ENCODE measurements around the gene C11orf65.
"Not testable (repeated sequence)": the region's sequence is repeated elsewhere in the genome, so short reads cannot be mapped to it uniquely, and the experiment has no call there.

The C11orf65 gene

DNA sequence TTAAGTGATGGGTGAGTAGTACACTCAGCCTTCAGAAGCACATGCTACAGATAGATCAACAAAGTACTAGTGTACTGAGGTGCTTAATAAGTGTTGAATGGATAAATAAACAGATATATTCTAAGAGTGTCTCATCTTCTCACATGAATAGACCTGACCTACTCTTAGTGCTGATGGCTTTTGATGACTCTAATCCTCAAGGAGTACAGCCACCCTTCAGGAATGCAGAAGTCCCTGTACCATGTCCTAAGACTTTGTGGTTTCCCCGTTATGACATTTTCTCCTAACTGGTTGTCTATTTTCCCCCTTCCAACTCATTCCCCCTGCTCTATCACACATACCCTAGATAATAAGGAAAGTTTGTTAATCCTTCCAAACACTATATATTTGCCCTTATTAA lies 61.6 kb downstream of the C11orf65 start:
- no peak for DNase-seq (ENCODE audit: low read depth, low spot score)
- H3K4me3 ChIP-seq: no peak overlapping the region
- H3K9me3 ChIP-seq (ENCODE audit: low read depth, low read length): no peaks in the 10 kb centered on the region
- no peak overlapping the region for H3K9ac ChIP-seq (ENCODE audit: insufficient read length)
- no peak overlapping the region for H3K27ac ChIP-seq
- TF ChIP-seq POLR2AphosphoS5 (IDR thresholded peaks at IDR 0.05; ENCODE audit: borderline replicate concordance, low read depth, low read length) (no peak), FOXP2 (optimal IDR thresholded peaks at IDR 0.05; ENCODE audit: control extremely low read depth, extremely low read length, insufficient read depth) (no peak), EZH2 (IDR thresholded peaks at IDR 0.05) (no peak)
- H3K36me3 ChIP-seq (ENCODE audit: insufficient read depth, low read length): no peaks in the 10 kb centered on the region

DNA sequence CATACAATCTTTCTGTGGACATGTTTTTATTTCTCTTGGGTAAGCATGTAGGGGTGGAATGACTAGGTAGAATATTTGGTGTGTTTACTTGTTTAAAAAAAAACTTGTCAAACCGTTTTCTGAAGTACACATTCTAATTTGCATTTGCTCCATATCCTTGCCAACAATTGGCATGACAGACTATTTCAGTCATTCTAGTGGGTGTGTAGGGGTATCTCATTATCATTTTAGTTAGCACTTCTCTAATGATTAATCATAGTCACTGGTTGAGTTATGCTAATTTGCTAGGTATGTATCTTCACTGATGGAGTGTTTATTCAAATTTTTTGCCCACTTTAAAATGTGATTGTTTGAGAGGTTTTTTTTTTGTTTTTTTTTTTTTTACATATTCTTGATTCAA lies 64.3 kb downstream of the C11orf65 start:
- DNase-seq (ENCODE audit: low read depth, low spot score): no peak
- TF ChIP-seq FOXP2 (optimal IDR thresholded peaks at IDR 0.05; ENCODE audit: control extremely low read depth, extremely low read length, insufficient read depth) (no peak), EZH2 (IDR thresholded peaks at IDR 0.05) (no peak), POLR2AphosphoS5 (IDR thresholded peaks at IDR 0.05; ENCODE audit: borderline replicate concordance, low read depth, low read length) (no peak)
- H3K27ac ChIP-seq: no peak overlapping the region

DNA sequence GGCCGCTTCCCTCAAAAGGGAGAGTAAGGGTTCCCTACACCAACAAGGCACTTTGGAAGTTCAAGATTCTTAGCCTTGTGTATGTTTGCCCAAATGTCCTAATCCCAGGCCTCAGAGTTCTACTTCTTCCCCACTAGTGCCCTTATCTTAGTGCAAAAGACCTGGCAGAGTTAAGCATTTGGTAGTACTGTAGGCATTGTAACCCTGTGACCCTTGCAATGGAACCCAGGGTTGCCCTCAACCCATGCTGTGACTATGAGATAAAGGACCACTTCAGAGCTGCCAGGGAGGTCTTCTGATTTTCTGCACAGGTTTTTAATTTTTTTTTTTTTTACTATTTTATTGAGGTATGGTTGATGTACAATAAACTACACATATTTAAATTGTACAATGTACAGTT lies 65.1 kb downstream of the C11orf65 start:
- H3K9ac ChIP-seq (ENCODE audit: insufficient read length): no peak overlapping the region
- H3K27ac ChIP-seq: no peak overlapping the region
- no peak for DNase-seq (ENCODE audit: low read depth, low spot score)
- no peaks in the 10 kb centered on the region for H3K36me3 ChIP-seq (ENCODE audit: insufficient read depth, low read length)
- TF ChIP-seq POLR2AphosphoS5 (IDR thresholded peaks at IDR 0.05; ENCODE audit: borderline replicate concordance, low read depth, low read length): no peak
- no peak for TF ChIP-seq EZH2 (IDR thresholded peaks at IDR 0.05)
- TF ChIP-seq FOXP2 (optimal IDR thresholded peaks at IDR 0.05; ENCODE audit: control extremely low read depth, extremely low read length, insufficient read depth): no peak
- no peak overlapping the region for H3K4me3 ChIP-seq
- no peaks in the 10 kb centered on the region for H3K9me3 ChIP-seq (ENCODE audit: low read depth, low read length)

More for the DNA sequence above, 64.3 kb downstream of the C11orf65 start:
- Histone ChIP-seq H3K9me3 (ENCODE audit: low read depth, low read length) (no peaks in the 10 kb centered on the region), H3K36me3 (ENCODE audit: insufficient read depth, low read length) (no peaks in the 10 kb centered on the region), H3K4me3 (no peak overlapping the region), H3K9ac (ENCODE audit: insufficient read length) (no peak overlapping the region)

DNA sequence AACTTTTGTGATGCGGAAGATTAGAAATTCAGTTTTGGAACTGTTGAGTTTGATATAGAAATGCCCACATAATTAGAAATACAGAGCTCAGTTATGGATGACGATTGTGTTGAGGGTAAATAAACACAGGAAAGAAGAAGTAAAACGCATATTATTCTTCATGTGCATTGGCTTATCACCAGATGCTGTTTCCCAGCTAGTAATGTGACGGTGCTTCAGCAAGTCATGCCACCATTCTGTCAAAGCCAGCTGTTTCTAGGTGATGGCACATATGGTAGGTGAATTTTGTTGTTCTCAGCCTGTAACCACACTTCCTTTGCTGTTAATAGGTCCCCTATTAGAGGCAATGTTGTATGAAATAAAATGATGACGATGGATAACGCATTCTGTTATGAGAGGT lies 68.9 kb downstream of the C11orf65 start:
- no peak overlapping the region for H3K27ac ChIP-seq
- H3K9me3 ChIP-seq (ENCODE audit: low read depth, low read length): no peaks in the 10 kb centered on the region
- no peak overlapping the region for H3K9ac ChIP-seq (ENCODE audit: insufficient read length)
- no peaks in the 10 kb centered on the region for H3K36me3 ChIP-seq (ENCODE audit: insufficient read depth, low read length)
- H3K4me3 ChIP-seq: no peak overlapping the region
- no peak for TF ChIP-seq FOXP2 (optimal IDR thresholded peaks at IDR 0.05; ENCODE audit: control extremely low read depth, extremely low read length, insufficient read depth)
- TF ChIP-seq EZH2 (IDR thresholded peaks at IDR 0.05): no peak
- TF ChIP-seq POLR2AphosphoS5 (IDR thresholded peaks at IDR 0.05; ENCODE audit: borderline replicate concordance, low read depth, low read length): no peak
- no peak for DNase-seq (ENCODE audit: low read depth, low spot score)

DNA sequence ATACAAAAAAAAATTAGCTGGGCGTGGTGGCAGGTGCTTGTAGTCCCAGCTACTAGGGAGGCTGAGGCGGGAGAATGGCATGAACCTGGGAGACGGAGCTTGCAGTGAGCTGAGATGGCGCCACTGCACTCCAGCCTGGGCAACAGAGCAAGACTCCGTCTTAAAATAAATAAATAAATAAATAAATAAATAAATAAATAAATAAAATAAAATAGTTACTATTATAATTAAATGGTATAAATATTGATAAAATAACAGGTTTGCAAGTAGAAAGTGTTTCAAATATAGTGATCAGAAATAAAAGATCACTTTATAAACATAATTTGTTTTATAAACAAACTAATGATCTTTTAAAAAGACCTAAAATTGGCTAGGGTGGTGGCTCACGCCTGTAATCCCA lies 70.7 kb downstream of the C11orf65 start:
- H3K9ac ChIP-seq (ENCODE audit: insufficient read length); H3K9me3 ChIP-seq (ENCODE audit: low read depth, low read length); DNase-seq (ENCODE audit: low read depth, low spot score); H3K4me3 ChIP-seq; H3K36me3 ChIP-seq (ENCODE audit: insufficient read depth, low read length); H3K27ac ChIP-seq: not testable (repeated sequence)

DNA sequence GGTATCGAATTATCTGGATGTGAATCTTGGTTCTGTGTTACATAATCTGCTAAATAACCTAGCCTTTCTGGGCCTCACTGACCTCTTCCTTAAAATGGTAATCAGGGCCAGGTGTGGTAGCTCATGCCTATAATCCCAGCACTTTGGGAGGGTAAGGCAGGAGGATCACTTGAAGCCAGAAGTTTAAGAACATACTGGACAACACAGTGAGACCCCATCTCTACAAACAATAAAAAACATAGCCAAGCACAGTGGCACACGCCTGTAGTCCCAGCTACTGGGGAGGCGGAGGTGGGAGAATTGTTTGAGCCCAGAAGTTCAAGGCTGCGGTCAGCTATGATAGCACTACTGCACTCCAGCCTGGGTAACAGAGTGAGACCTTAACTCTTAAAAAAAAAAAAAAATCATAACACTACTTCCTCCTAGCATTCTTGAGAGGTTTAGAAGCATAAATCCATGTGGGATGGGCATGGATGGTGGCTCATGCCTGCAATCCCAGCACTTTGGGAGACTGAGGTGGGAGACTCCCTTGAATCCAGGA lies 72.5 kb downstream of the C11orf65 start:
- H3K27ac ChIP-seq: no peak overlapping the region
- H3K4me3 ChIP-seq: no peak overlapping the region
- no peak for DNase-seq (ENCODE audit: low read depth, low spot score)
- no peak overlapping the region for H3K9ac ChIP-seq (ENCODE audit: insufficient read length)
- H3K9me3 ChIP-seq (ENCODE audit: low read depth, low read length): no peaks in the 10 kb centered on the region
- TF ChIP-seq POLR2AphosphoS5 (IDR thresholded peaks at IDR 0.05; ENCODE audit: borderline replicate concordance, low read depth, low read length): no peak
- TF ChIP-seq FOXP2 (optimal IDR thresholded peaks at IDR 0.05; ENCODE audit: control extremely low read depth, extremely low read length, insufficient read depth): no peak
- no peak for TF ChIP-seq EZH2 (IDR thresholded peaks at IDR 0.05)
- H3K36me3 ChIP-seq (ENCODE audit: insufficient read depth, low read length): no peaks in the 10 kb centered on the region

DNA sequence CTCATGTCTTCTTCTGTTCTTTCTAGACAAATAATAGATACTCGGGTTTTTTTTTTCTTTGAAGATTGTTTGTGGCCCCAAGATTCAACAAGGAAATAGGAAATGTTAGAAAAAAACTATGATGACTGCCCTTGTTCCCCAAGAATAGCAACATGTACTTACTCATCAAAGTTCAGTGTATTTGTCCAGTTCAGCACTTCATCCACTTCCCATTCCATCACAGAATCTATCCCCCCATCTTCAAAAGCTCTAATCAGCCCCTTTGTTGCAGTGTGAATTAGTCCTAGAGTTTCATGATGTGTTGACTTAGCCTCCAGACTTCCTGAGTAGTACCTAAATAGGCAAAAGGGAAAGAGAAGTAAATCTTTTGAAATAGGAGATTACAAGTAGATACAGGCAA lies 74.3 kb downstream of the C11orf65 start:
- DNase-seq (ENCODE audit: low read depth, low spot score): no peak
- TF ChIP-seq EZH2 (IDR thresholded peaks at IDR 0.05): no peak
- no peak for TF ChIP-seq POLR2AphosphoS5 (IDR thresholded peaks at IDR 0.05; ENCODE audit: borderline replicate concordance, low read depth, low read length)
- no peak for TF ChIP-seq FOXP2 (optimal IDR thresholded peaks at IDR 0.05; ENCODE audit: control extremely low read depth, extremely low read length, insufficient read depth)
- H3K36me3 ChIP-seq (ENCODE audit: insufficient read depth, low read length): no peaks in the 10 kb centered on the region
- no peak overlapping the region for H3K4me3 ChIP-seq
- no peak overlapping the region for H3K9ac ChIP-seq (ENCODE audit: insufficient read length)
- no peaks in the 10 kb centered on the region for H3K9me3 ChIP-seq (ENCODE audit: low read depth, low read length)
- no peak overlapping the region for H3K27ac ChIP-seq

DNA sequence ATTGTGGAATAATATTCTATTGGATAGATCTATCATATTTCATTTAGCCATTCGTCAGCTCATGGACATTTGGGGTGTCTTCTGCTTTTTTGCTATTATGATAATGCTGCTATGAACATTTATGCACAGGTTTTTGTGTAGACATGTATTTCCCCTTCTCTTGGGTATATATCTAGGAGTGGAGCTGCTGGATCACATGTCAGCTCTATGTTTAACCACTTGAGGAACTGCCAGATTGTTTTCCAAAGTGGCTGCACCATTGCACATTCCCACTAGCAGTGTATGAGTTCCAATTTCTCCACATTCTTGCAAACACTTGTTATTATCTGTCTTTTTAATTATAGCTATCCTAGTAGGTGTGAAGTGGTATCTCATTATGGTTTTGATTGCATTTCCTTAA lies 75.0 kb downstream of the C11orf65 start:
- no peak for TF ChIP-seq EZH2 (IDR thresholded peaks at IDR 0.05)

DNA sequence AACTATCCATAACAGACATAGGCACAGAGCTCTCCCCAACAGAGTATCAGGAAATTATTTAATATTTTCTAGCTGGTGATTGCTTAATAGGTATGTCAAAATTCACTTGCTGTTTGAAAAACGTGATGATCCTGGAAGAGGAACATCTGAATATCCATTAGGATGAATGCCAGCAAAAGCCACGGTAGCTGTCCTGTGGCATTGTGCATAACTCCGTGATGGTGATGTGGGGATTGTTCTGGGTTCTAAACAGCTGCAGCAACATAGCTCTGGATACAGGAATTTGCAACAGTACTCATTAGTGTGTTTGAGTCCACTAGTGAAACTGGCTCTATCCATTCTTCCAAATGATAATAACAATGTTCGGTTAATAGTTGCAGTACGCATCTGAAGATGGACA lies 78.8 kb downstream of the C11orf65 start:
- no peak overlapping the region for H3K9ac ChIP-seq (ENCODE audit: insufficient read length)
- no peak overlapping the region for H3K27ac ChIP-seq
- H3K4me3 ChIP-seq: no peak overlapping the region
- DNase-seq (ENCODE audit: low read depth, low spot score): no peak
- no peak for TF ChIP-seq EZH2 (IDR thresholded peaks at IDR 0.05)
- no peak for TF ChIP-seq FOXP2 (optimal IDR thresholded peaks at IDR 0.05; ENCODE audit: control extremely low read depth, extremely low read length, insufficient read depth)
- no peak for TF ChIP-seq POLR2AphosphoS5 (IDR thresholded peaks at IDR 0.05; ENCODE audit: borderline replicate concordance, low read depth, low read length)
- H3K36me3 ChIP-seq (ENCODE audit: insufficient read depth, low read length): no peaks in the 10 kb centered on the region
- H3K9me3 ChIP-seq (ENCODE audit: low read depth, low read length): no peaks in the 10 kb centered on the region

More for the DNA sequence above, 75.0 kb downstream of the C11orf65 start:
- no peaks in the 10 kb centered on the region for H3K9me3 ChIP-seq (ENCODE audit: low read depth, low read length)
- no peak overlapping the region for H3K27ac ChIP-seq
- no peak overlapping the region for H3K9ac ChIP-seq (ENCODE audit: insufficient read length)
- DNase-seq (ENCODE audit: low read depth, low spot score): no peak
- H3K36me3 ChIP-seq (ENCODE audit: insufficient read depth, low read length): no peaks in the 10 kb centered on the region
- H3K4me3 ChIP-seq: no peak overlapping the region

DNA sequence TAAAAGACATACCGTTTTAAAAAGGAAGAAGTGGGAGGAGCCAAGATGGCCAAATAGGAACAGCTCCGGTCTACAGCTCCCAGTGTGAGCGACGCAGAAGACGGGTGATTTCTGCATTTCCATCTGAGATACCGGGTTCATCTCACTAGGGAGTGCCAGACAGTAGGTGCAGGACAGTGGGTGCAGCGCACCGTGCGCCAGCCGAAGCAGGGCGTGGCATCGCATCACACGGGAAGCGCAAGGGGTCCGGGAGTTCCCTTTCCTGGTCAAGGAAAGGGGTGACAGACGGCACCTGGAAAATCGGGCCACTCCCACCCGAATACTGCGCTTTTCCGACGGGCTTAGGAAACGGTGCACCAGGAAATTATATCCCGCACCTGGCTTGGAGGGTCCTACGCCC lies 93.8 kb downstream of the C11orf65 start:
- DNase-seq (ENCODE audit: low read depth, low spot score); H3K4me3 ChIP-seq; H3K27ac ChIP-seq; H3K9ac ChIP-seq (ENCODE audit: insufficient read length); H3K36me3 ChIP-seq (ENCODE audit: insufficient read depth, low read length); H3K9me3 ChIP-seq (ENCODE audit: low read depth, low read length): not testable (repeated sequence)

All from SK-N-MC (cell line).